H1 (cell line): Measurements from ENCODE around the gene PLXNB2. TPM values are rescaled to one million over a fixed set of nuclear protein-coding genes. Genes with fewer than 3 reads are reported as not detected.
A peak's percentile ranks its signal among the peaks of the same experiment; 100 is the strongest.

Experiments
- ATF2 ChIP-seq: IDR thresholded peaks from 2 replicates; pipeline ENCODE4 v1.6.1; 2012; ENCODE audit warnings: low read length, inconsistent platforms
- BRCA1 ChIP-seq: IDR thresholded peaks from 2 replicates; pipeline ENCODE4 v1.6.1; 2012; ENCODE audit warnings: low read depth, low read length, improper control_type of control experiment
- EGR1 ChIP-seq: IDR thresholded peaks from 2 replicates; pipeline ENCODE4 v1.6.1; 2011; ENCODE audit warnings: low read depth, low read length, borderline replicate concordance
- MAFK ChIP-seq: IDR thresholded peaks from 2 replicates; pipeline ENCODE4 v1.6.1; 2012; ENCODE audit warnings: low read depth, mild to moderate bottlenecking, improper control_type of control experiment, low read length
- MAX ChIP-seq: IDR thresholded peaks from 2 replicates; pipeline ENCODE4 v1.6.1; 2012; ENCODE audit warnings: inconsistent platforms
- POU5F1 ChIP-seq: IDR thresholded peaks from 2 replicates; pipeline ENCODE4 v1.6.1; 2011; ENCODE audit warnings: low read depth, mild to moderate bottlenecking, low read length, moderate library complexity
- RNF2 ChIP-seq: fragments of 200-900, 300-1000 bp; sonication (generic); IDR thresholded peaks from 2 replicates; pipeline ENCODE4 v1.7.1; 2016; ENCODE audit warnings: borderline replicate concordance, low read depth, mild to moderate bottlenecking, antibody characterized with exemption, low read length; ENCODE audit not compliant: poor library complexity, severe bottlenecking; ENCODE audit errors: missing control alignments
- SIX5 ChIP-seq: IDR thresholded peaks from 2 replicates; pipeline ENCODE4 v1.6.1; 2011; ENCODE audit warnings: mild to moderate bottlenecking, low read depth, low read length
- TBP ChIP-seq: IDR thresholded peaks from 2 replicates; pipeline ENCODE4 v1.6.1; 2011; ENCODE audit warnings: low read depth, low read length, improper control_type of control experiment
- polyA plus RNA-seq, 7 experiments: library from polyadenylated mRNA; depleted of rRNA in 3 of 7; stranded (reverse) in 5 of 7; unstranded in 2 of 7; fragments of >200 nt in 5 of 7; fragments of 200-250 nt in 2 of 7; gene quantifications; 1 replicate in 5 of 7; 2 replicates in 1 of 7; 4 replicates in 1 of 7; pipeline versions ENCODE4 v1.2.1 to v1.2.3, GENCODE V29; 2011 to 2013; ENCODE audit warnings: missing spikeins in 2 of 7, mixed read lengths in 2 of 7
- total RNA-seq: library from RNA; stranded (reverse); fragmentation: NEBNext Ultra II Directional; extraction: Animal tissue kit (Norgen Biotek cat#: 25700); gene quantifications from 2 replicates; pipeline ENCODE4 v1.2.1, GENCODE V29; 2021

PLXNB2 gene
- total and polyA plus RNA-seq, 2 of the 8 experiments (the other 6 are each of a cell fraction or from before 2014, with no cell fraction given), result 58.3 to 92.8 TPM

- no peak for TF ChIP-seq ATF2
- no peak for TF ChIP-seq SIX5
- TF ChIP-seq RNF2, result no peak
- no peak for TF ChIP-seq MAFK
- peak; percentile 41; the same call in 1 of the 2 replicates for TF ChIP-seq BRCA1
- TF ChIP-seq EGR1, result no peak
- TF ChIP-seq POU5F1, result no peak
- TF ChIP-seq TBP, result peak; percentile 68; the same call in 1 of the 2 replicates
- TF ChIP-seq MAX, result peak; percentile 74
Measured at GRCh38 chr22:50244420-50245213, 62.8 kb downstream of the PLXNB2 start, which contains the start of gene TUBGCP6 (continued).
